Heart left ventricle (tissue), 16 donors: ENCODE results near the gene ARMS2. TPM values are rescaled to one million over a fixed set of nuclear protein-coding genes. Genes with fewer than 3 reads are reported as not detected.

Source experiments
- ATAC-seq, 4 donors: fragments of 200-7000 bp; cut with Tn5 transposase; one replicate each; pipeline ENCODE4 v1.9.1; 2020 to 2022; ENCODE audit warnings: moderate library complexity in 4 of 4, mild to moderate bottlenecking in 3 of 4, moderate number of reproducible peaks in 1 of 4
- DNase-seq, 5 donors: peaks; one replicate each; pipeline ENCODE4 v3.0.0-alpha.2; 2020
- H3K27ac ChIP-seq, 12 donors: fragments of 200-600 bp; sonication (generic) in 4 of 12; one replicate each; pipeline versions ENCODE4 v1.5.0 to v1.8.0; 2016 to 2022; ENCODE audit warnings: mild to moderate bottlenecking in 2 of 12
- H3K27me3 ChIP-seq, 9 donors: fragments of 200-600 bp; sonication (generic) in 2 of 9; one replicate each; pipeline versions ENCODE4 v1.5.1 to v1.8.0; 2016 to 2022; ENCODE audit warnings: mild to moderate bottlenecking in 3 of 9
- H3K36me3 ChIP-seq, 9 donors: fragments of 200-600 bp; sonication (generic) in 2 of 9; one replicate each; pipeline versions ENCODE4 v1.5.0 to v1.8.0; 2018 to 2022; ENCODE audit warnings: mild to moderate bottlenecking in 2 of 9
- H3K4me1 ChIP-seq, 12 donors: fragments of 200-600 bp; sonication (generic) in 4 of 12; one replicate each; pipeline versions ENCODE4 v1.5.0 to v1.8.0; 2016 to 2022; ENCODE audit warnings: mild to moderate bottlenecking in 3 of 12
- H3K4me3 ChIP-seq, 12 donors: fragments of 200-600 bp; sonication (generic) in 4 of 12; one replicate each; pipeline versions ENCODE4 v1.5.0 to v1.8.0; 2017 to 2022; ENCODE audit warnings: mild to moderate bottlenecking in 9 of 12, moderate library complexity in 4 of 12
- H3K9me3 ChIP-seq, 12 donors: fragments of 200-600 bp; sonication (generic) in 4 of 12; one replicate each; pipeline versions ENCODE4 v1.5.0 to v1.8.0; 2016 to 2022; ENCODE audit warnings: mild to moderate bottlenecking in 1 of 12
- POLR2A ChIP-seq, 2 donors: fragments of 450-650 bp; IDR thresholded peaks; one replicate each; pipeline ENCODE4 v1.6.1; 2017; ENCODE audit warnings: antibody characterized with exemption in 2 of 2, mild to moderate bottlenecking in 2 of 2, moderate library complexity in 2 of 2
- WGBS, 4 donors: extraction: QIAGEN DNeasy Blood & Tissue Kit in 2 of 4; methylation state at CpG; one replicate each; pipeline versions ENCODE4 v1.1.5 to v1.1.7; 2013 to 2018; 5-methylcytosine and 5-hydroxymethylcytosine counted together
- intact Hi-C, 10 donors: fragments of 100-400 bp; cut with DNase I; formaldehyde crosslinking; loops; one replicate each; pipeline versions ENCODE4 v1.11.1 to v1.14.2; 2022
- long read RNA-seq, 3 donors: library from polyadenylated mRNA; unstranded; transcript quantifications; one replicate each; pipeline ENCODE4 v2.0.0, GENCODE V29; 2020 to 2021
- polyA plus RNA-seq, 2 donors: library from polyadenylated mRNA; stranded (reverse); fragments of 200-250 nt; gene quantifications; one replicate each; pipeline ENCODE4 v1.2.3, GENCODE V29; 2013
- total RNA-seq, 9 donors: library from RNA; depleted of rRNA in 2 of 9; stranded (reverse); fragments of >200 nt in 2 of 9; fragmentation: NEBNext Ultra II Directional in 3 of 9; extraction: Animal tissue kit (Norgen Biotek cat#: 25700) in 3 of 9; gene quantifications; one replicate each; pipeline versions ENCODE4 v1.1.0 to v1.2.4, GENCODE V29; 2016 to 2023
- TF ChIP-seq, protein P1 (sequence below), 12 donors: fragments of 200-600 bp; sonication (generic) in 4 of 12; IDR thresholded peaks; one replicate each; pipeline versions ENCODE4 v1.5.0 to v1.8.0; 2018 to 2022; ENCODE audit warnings: antibody characterized with exemption in 12 of 12, mild to moderate bottlenecking in 5 of 12
- donor health status: ischemic (EF 13 %, LVEDD 7.1; RV severe dilation, severe dysfunction).
- donor health status: healthy with polysubstance abuse.
- donor health status: DM: no; HTN: yes; CAD: no.
- donor health status: DM: no; HTN: no; CAD: no.
- donor health status: ischemic (EF 25% LVEDD 6.9; RV normal size, moderate dysfunction).
- donor health status: ischemic (EF 25% LVEDD 5.7; RV mildly dilated, moderate dysfunction).
- donor health status: healthy.
- donor health status: DM: yes; HTN: yes; CAD: no.
- donor health status: ischemic (EF 35%, LVEDD 5.7; RV mildly dilated, moderate dysfunction).
- donor health status: nonischemic (EF 11% LVEDD 7.7; RV severe dilation, severe dysfunction).
- donor health status: DM: yes; HTN: yes; CAD: no.
- donor health status: PGD.
- donor health status: ischemic (EF 29% LVEDD 5.4; RV normal size, mild dysfunction).
- donor health status: nonischemic (EF 23%, LVEDD 6.1; RV moderate dilation, normal function).

Gene ARMS2, protein sequence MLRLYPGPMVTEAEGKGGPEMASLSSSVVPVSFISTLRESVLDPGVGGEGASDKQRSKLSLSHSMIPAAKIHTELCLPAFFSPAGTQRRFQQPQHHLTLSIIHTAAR
- total RNA-seq (1 to 10 TPM in 2 of 9 donors, under 1 TPM in 1, not detected in 6; 0.87 to 1.5 (median 1.2) TPM), polyA plus RNA-seq (not detected)
- long read RNA-seq, donor 1, result 0 reads
- long read RNA-seq, donor 2, result 0 reads
- long read RNA-seq, donor 3, result 0 reads

DNA sequence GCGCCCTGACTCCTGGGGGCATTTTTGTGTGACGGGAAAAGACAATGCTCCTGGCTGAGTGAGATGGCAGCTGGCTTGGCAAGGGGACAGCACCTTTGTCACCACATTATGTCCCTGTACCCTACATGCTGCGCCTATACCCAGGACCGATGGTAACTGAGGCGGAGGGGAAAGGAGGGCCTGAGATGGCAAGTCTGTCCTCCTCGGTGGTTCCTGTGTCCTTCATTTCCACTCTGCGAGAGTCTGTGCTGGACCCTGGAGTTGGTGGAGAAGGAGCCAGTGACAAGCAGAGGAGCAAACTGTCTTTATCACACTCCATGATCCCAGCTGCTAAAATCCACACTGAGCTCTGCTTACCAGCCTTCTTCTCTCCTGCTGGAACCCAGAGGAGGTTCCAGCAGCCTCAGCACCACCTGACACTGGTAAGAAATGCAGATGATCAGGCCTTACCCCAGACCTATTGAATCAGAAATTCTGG is at the start of gene ARMS2:
Gene ARMS2 (plus strand): TSS at position 51 of the 478 bp plus-strand sequence. CDS start 75 bp downstream, at position 126.
- H3K4me1 ChIP-seq, result peaks cover 0 to 22% (median 2%) of the 10 kb centered on the region in 12 donors
- TF ChIP-seq, protein P1, sequence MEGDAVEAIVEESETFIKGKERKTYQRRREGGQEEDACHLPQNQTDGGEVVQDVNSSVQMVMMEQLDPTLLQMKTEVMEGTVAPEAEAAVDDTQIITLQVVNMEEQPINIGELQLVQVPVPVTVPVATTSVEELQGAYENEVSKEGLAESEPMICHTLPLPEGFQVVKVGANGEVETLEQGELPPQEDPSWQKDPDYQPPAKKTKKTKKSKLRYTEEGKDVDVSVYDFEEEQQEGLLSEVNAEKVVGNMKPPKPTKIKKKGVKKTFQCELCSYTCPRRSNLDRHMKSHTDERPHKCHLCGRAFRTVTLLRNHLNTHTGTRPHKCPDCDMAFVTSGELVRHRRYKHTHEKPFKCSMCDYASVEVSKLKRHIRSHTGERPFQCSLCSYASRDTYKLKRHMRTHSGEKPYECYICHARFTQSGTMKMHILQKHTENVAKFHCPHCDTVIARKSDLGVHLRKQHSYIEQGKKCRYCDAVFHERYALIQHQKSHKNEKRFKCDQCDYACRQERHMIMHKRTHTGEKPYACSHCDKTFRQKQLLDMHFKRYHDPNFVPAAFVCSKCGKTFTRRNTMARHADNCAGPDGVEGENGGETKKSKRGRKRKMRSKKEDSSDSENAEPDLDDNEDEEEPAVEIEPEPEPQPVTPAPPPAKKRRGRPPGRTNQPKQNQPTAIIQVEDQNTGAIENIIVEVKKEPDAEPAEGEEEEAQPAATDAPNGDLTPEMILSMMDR (IDR thresholded peaks at IDR 0.05), result no peak
- no peak for TF ChIP-seq POLR2A (IDR thresholded peaks at IDR 0.05)
- no peaks in the 10 kb centered on the region for H3K9me3 ChIP-seq
- H3K36me3 ChIP-seq, result no peaks in the 10 kb centered on the region
- WGBS, 4 donors, result 80 to 87% (median 83%) methylated on average over 6 to 7 of the region's 7 CpGs
- no peak within 1 kb of the TSS for H3K4me3 ChIP-seq
- DNase-seq (no peak), ATAC-seq (no peak)
- peaks cover 0 to 13% (median 0%) of the 10 kb centered on the region in 9 donors for H3K27me3 ChIP-seq
- intact Hi-C loops, result no loop called here
- no peak within 1 kb of the TSS for H3K27ac ChIP-seq

DNA sequence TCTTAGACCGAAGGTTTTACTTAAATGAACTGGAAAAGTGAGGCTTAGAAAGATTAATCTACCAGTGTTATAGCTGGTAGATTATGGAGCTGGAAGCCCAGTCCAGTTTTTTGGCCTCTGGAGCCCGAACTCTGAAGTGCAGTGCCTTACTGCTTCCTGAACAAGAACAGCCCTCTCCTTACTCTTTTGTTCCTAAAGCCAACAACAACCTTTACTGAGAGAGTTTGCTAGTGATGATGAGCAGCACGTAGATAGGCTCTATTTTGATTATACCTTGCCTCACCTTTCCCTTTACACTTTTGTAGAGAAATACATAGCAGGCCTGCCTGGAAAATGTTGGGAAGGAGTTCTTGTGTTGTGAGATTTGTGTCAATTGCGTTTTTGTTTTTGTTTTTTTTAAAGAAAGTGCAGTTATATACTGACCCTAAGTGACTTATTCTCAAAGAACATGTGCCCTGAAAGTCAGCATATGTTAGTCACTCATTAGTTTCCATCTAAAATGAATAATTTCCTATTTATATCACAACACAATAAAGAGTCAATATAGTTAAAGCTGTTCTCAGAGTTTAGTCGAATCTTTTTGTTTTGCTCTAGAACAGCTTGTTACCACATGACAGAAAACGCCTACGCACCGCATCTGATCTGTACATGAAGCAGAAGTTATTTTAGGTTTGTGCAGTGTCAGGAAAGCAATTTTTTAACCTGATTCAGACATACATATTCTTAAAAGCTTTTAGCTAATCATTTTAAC is 46.9 kb upstream of the ARMS2 start:
- H3K27me3 ChIP-seq, result no peaks in the 10 kb centered on the region
- DNase-seq (peak in 2 of 5 donors; percentile 22 to 34), ATAC-seq (peak in 2 of 4 donors; percentile 16 to 54)
- H3K4me3 ChIP-seq, result no peak overlapping the region
- H3K27ac ChIP-seq, result peak overlapping the region in 7 of 12 donors; percentile 3 to 66 (median 58)
- TF ChIP-seq, protein P1 (IDR thresholded peaks at IDR 0.05), result no peak
- no peak for TF ChIP-seq POLR2A (IDR thresholded peaks at IDR 0.05)
- 55 to 66% (median 64%) methylated on average over 8 of the region's 8 CpGs for WGBS, 4 donors
- H3K9me3 ChIP-seq, result no peaks in the 10 kb centered on the region
- intact Hi-C loops, result loop anchor here in 1 of 10 donors (2.0 kb wide), 1 partner anchor 21 kb away; no protein-coding TSS in a partner anchor
- peaks cover 0 to 38% (median 26%) of the 10 kb centered on the region in 12 donors for H3K4me1 ChIP-seq
- H3K36me3 ChIP-seq, result peaks cover 0 to 79% (median 29%) of the 10 kb centered on the region in 9 donors

DNA sequence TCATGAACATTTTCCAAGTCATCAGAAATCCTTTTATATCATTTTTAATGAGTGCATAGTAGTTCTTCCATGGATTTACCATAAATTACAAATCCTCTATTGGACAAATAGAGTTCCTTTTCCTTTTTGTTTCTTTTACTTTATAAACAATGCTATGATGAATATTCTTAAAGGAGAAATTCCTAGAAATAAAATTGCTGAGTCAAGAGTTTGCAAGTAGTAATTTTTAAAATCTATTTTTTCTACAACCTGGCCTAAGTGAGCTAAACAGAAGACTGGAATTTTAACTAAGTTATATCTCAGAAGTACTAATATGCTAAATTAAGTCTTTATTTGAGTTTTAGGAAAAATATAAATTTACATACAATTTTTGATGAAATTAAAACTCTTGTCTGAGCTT is 41.1 kb upstream of the ARMS2 start:
- intact Hi-C loops, result no loop called here
- no peak for DNase-seq
- no peak overlapping the region for H3K27ac ChIP-seq
- no peak for ATAC-seq
- peaks cover 0 to 28% (median 0%) of the 10 kb centered on the region in 12 donors for H3K4me1 ChIP-seq
- no peaks in the 10 kb centered on the region for H3K9me3 ChIP-seq
- H3K27me3 ChIP-seq, result no peaks in the 10 kb centered on the region
- H3K4me3 ChIP-seq, result no peak overlapping the region
- TF ChIP-seq, protein P1 (IDR thresholded peaks at IDR 0.05), result no peak
- TF ChIP-seq POLR2A (IDR thresholded peaks at IDR 0.05), result no peak
- H3K36me3 ChIP-seq, result peaks cover 0 to 93% (median 61%) of the 10 kb centered on the region in 9 donors

DNA sequence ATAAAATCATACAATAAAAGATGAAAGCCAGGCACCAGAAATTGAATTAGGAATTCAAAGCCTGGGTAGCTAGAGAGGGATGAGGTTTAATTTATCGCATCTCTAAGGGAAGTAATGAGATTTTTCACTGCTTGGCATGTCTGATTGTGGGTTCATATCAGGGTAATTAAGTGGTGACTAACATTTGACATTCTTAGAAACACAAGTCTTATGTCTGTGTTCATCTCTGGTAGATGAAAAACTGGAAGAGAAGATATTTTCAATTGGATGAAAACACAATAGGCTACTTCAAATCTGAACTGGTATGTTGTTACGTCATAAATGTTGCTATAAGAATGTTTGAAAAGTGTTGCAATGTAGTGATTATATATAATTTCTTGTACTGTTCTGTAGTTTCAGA is 36.8 kb upstream of the ARMS2 start:
- Histone ChIP-seq H3K27ac (peak overlapping the region in 1 of 12 donors; percentile 65), H3K4me1 (peaks cover 0 to 65% (median 11%) of the 10 kb centered on the region in 12 donors), H3K36me3 (peaks cover 0 to 97% (median 48%) of the 10 kb centered on the region in 9 donors), H3K9me3 (no peaks in the 10 kb centered on the region), H3K27me3 (no peaks in the 10 kb centered on the region), H3K4me3 (no peak overlapping the region)
- WGBS, 4 donors, result 93 to 96% (median 94%) methylated on average over 2 of the region's 2 CpGs
- DNase-seq (no peak), ATAC-seq (no peak)
- intact Hi-C loops, result no loop called here
- TF ChIP-seq, protein P1 (IDR thresholded peaks at IDR 0.05), result no peak
- TF ChIP-seq POLR2A (IDR thresholded peaks at IDR 0.05), result no peak
